GM18505 (cell line): ENCODE measurements around the gene FAM184A.

Experiments
- ATAC-seq: cut with Tn5 transposase; IDR thresholded peaks from one replicate; pipeline ENCODE4 v1.9.1; 2021; ENCODE audit not compliant: unreplicated experiment
- POLR2A ChIP-seq: IDR thresholded peaks from 4 replicates; pipeline ENCODE4 v1.6.1; 2011; ENCODE audit warnings: borderline replicate concordance; ENCODE audit not compliant: insufficient read depth, insufficient read length; ENCODE audit errors: extremely low read depth

Gene FAM184A

DNA sequence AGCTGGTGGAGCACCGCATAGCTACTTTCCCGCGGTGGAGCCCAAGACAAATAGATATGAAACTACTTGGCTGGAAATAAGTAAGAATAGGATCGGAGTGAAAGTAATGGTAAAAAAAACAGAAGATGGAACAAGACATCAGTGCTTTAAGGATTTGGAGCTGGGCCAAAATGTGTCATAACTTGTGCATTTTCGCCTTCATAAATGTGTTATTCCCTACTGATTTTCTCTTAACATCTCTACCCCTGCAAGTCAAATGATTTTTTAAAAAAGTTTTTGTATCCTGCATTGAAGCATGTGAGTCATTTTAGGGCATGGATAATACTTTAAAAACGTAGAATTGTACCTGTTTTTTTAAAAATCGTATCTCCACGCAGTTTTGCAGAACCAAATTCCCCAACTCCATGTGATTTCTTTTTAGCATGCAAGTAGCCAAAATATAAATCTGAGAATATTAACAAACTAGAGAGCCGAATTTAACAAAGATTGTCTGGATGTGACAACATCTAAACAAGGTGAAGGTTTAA lies 882 bp upstream of the FAM184A start:
- no peak for ATAC-seq

DNA sequence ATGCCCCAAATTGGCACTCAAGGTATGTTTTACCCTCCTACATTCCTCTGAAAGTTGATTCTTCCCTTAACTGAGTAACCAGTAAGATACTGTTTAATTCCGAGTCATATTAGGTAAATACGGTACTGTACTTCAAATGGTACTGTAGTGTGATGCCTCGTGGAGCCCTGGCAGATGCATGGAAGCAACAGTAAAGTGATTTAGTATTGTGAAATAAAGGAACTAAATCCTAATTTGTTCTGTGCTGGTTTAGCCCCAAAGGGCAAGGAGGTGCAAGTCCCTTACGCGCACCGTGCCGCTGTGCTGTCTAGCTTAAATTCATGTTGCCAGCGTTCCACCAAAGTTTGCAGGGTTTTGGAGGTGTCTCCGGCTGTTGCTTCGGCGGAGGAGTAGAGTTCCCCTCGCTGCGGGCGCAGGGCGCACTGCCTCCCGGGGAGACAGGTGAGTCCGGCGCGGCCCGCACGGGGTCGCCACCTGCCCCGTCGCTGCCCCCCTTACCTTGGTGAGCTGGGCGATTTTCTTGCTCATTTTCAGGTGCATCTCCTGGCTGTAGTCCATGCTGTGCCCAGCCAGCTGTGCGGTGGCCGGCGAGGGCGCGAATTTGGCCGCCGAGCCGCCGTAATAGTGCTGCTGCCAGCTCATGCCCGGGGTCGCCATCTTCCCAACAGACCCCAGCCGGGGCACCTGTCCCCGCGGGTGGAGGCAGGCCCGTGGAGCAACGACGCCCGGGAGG lies 655 bp downstream of the FAM184A start:
- no peak for TF ChIP-seq POLR2A
- ATAC-seq: peak; percentile 39

More for the DNA sequence above, 882 bp upstream of the FAM184A start:
- no peak for TF ChIP-seq POLR2A

DNA sequence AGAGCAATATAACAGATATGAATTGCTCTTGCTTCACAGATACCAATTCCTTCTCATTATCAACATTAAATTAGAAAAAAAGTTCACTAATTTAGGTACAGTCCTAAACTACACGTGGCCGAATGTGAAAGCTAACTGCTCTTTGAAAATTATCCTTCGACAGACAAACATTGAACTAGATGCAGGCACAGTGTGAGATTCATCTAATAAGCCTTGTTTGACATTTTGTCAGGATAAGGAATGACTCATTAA lies 1.1 kb downstream of the FAM184A start:
- no peak for TF ChIP-seq POLR2A
- ATAC-seq: no peak

DNA sequence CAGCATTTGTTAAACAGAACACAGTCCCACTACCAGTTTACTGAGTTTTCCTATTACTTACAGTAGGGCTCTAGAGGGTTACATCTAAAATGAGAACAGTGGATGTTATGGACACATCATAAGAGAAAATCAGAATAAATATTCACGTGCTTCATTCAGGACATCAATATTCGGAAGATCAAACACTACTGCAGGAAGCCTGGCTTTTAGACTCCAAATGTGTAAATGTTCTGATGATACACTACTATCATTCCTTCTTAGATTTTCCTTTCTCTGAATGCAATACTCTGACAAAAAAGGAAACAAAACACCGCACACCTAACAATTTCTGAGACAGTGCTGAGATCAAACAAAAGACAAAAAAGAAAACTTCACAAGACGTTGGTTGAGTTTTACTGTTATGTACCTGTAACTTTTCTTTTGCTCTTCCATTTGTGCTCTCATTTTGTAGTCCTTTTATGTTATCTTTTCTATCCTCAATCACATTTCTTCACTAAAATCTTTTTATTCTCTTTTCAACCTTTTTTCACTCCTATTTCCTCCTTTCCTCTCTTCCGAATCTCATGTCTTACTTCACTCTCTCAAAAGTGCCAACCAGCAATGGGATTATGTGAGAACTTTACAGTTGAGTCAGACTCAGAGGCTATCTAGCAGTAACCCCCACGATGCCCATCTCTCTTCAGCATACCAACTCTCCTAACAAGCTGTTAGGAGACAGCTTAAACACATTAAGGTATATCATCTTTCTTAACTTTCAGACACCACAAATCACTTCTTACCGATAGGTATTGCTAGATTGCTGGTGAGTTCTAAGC lies 1.7 kb downstream of the FAM184A start:
- no peak for TF ChIP-seq POLR2A
- ATAC-seq: no peak

DNA sequence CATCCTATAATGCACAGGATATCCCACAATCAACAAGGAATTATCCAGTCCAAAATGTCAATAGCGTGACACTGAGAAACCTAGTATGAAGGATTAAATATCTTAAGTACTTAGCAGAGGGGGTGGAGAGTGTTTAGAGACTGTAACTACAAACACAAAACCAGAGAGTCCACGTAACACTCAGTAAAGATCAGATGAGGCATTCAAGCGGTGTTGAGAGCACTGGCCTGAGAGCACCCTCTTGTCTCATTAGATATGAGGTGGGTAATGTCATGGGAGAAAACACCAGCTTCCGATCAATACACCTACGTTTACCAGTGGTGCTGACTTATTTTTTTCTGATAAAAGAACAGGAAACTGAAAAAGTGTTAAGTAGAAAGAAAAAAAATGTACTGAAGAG lies 2.3 kb downstream of the FAM184A start:
- TF ChIP-seq POLR2A: no peak
- ATAC-seq: no peak

DNA sequence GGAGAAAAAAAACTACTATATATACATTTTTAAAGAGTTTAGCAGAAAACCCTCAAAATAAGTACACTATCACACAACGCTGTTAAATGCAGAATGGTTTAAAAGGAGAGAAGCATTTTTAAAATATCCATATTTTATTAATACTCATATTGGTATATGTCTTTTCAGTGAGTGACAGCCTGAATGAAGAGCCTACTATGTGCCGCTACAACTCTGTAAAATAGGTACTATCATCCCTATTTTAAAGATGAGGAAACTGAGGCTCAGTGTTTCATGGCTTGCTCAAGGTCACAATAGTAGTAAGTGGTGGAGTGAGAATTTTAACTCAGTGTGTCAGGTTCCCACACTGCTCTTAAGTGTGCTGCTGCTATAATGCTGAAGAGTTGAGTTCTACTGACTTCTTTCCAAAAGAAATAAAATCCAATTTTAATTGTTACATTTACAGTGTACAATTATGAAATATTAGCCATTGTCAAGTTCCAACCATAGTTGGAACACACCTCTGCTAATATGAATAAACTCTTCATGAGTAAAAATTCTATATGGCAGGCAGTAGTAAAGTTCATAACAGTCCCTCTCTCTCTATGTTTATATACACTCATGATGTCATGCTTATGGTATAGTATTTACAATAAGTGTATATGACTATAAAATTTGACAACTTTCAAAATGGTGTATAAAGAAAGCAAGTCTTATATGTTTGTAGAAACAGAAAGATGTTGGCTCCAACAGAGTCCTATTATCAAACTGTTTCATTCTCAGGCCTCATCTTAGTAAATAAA lies 3.1 kb downstream of the FAM184A start:
- no peak for TF ChIP-seq POLR2A
- no peak for ATAC-seq

DNA sequence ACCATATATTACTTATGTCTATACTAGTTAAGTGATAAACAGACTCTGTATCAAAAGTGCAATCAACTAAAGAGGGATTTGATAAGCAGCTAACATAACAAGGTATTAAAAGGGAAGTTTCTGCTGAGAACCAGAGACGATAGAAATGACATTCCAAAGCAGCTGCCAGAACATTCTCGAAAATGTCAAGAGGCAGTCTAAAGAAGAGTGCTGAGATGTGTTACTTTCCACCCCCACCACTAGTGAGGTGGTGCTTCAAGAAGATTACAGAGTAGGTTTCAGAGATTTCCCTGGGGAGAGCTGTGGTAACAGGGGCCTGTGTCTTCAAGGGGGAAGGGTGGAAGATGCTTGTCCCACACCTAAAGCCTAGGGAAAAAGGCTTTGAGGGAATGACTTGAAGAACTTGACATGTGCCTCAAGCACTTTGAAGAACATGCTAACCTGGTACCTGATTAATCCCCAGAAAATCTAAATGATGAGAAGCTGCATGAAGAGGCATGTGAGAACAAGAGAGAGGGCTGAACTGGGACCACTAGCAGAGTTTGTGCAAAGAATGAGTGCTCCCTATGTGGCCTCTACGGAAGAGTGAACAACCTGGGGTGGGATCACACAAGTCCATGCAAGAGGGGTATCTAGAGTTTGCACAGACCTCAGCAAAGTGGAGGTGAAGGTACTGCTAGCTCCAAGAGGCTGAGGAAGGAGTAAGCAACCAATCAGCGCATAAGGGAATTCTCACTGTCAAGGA lies 5.0 kb downstream of the FAM184A start:
- ATAC-seq: no peak

DNA sequence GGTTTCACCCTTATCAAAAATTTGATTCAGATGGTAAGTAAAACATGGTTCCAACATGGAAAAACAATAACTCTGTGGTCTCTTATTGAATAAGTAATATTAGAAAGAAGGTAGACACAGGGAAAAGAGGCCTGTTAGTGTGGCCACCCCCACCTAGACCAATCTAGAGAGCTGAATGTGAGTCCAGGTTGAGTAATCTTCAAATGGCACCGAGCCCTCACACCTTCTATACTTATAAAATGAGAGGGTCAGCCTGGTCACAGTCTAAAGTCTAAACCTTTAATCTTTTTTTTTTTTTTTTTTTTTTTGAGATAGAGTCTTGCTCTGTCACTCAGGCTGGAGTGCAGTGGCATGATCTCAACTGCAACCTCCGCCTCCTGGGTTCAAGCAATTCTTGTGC lies 6.9 kb downstream of the FAM184A start:
- no peak for ATAC-seq
- no peak for TF ChIP-seq POLR2A

More for the DNA sequence above, 5.0 kb downstream of the FAM184A start:
- TF ChIP-seq POLR2A: no peak

DNA sequence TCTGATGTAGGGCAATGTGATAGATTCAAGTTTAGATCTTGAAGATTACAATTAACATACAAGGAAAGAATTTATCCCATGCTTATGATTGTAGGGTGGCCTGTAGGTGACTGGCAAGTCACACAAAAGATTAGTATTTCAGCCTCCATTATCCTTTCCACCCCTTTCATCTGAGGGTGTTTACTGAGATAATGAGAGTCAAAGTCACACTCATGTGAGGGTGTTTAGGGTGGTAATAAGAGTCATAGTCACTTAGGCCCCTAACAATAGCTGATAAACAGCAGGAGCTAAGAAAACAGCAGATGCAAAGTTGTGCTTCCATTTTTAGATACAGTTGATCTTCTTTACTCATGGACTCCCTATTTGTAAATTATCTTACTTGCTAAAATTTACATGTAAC lies 11.4 kb downstream of the FAM184A start:
- TF ChIP-seq POLR2A: no peak
- ATAC-seq: no peak

DNA sequence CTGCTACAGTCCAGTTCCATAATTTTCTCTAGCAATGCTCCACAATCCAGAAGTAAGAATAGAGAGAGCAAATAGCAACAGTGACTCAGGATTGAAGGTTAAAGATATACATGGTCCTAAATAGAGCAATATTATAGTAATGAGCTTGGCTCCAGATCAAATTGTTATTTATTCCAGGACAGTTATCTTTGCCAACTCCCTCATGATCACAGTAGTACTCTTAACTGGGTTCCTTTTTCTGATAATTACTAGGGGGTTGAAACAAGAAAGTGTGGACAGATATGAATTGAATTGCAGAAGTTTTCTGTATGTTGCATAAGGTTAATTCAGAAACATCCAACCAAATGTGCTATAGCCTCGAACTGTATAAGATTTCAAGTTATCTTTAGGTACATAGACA lies 11.9 kb downstream of the FAM184A start:
- ATAC-seq: no peak
- TF ChIP-seq POLR2A: no peak

DNA sequence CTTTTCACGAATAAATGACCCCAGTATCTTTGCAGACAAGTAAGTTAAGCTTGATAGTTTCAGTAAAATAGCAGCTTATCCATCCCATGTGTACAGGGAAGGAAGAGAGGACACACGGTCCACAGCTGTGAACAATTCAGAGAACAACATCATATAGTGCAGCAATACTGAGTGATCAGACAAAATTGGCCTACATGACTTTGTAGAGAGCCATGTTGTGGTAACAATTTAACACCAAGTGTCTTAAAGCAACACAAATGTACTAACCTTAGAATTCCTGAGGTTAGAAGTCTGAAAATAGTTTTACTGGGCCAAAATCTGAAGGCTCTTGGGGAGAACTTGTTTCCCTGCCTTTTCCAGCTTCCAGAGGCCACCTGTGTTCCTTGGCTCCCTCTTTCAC lies 12.5 kb downstream of the FAM184A start:
- no peak for ATAC-seq
- no peak for TF ChIP-seq POLR2A

DNA sequence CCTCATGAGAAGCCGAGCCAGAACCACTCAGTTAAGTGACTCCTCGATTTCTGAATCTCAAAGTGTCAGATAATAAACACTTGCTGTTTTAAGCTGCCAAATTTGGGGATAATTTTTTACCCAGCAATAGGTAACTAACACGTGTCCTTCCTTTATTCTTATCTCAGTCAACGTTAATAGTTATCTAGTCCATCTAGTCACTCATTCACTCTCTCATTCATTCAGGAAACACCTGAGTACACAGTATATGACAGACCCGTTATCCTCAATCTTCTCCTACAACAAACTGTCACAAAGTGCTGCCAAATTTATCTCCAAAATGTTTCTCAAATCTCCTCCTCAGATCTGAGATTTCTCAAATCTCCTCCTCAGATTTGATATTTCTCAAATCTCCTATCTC lies 13.1 kb downstream of the FAM184A start:
- no peak for TF ChIP-seq POLR2A
- no peak for ATAC-seq

DNA sequence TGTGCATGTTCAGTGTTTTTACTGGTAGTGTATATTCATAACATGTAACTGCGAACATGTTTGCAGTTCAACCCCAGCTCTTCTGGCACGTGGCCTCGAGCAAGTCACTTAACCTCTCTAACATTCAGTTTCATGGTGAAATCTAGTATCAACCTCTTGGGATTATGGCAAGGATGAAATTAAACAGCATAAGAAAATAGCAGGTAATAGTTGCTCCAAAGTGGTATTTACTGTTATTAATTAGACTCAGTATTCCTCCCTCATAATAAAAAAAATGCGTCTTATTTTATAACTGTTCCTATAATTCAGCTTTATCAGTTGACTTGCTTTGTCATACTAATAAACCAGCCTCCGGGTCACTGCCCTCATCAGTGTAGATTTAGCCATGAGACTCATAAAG lies 15.0 kb downstream of the FAM184A start:
- no peak for TF ChIP-seq POLR2A
- no peak for ATAC-seq

DNA sequence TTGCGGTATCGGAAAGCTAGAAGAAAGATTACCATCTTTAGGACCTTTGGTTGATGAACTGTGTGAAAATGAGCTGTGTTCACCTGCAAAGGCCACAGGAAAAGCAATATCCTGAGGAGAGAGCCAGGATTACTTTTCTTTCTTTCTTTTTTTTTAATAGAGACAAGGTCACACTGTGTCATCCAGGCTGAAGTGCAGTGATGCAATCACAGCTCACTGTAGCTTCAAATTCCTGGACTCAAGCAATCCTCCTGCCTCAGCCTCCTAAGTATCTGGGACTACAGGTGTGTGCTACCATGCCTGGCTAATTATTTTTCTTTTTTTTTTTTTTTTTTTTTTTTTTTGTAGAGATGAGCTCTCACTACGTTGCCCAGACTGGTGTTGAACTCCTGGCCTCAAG lies 17.2 kb downstream of the FAM184A start:
- no peak for TF ChIP-seq POLR2A
- no peak for ATAC-seq
